OCI-LY7 (cell line): ENCODE measurements around the gene TNFRSF1B. TPM values are rescaled to one million over a fixed set of nuclear protein-coding genes. Genes with fewer than 3 reads are reported as not detected.

ENCODE experiments used
- BruUV-seq: library from RNA; stranded (reverse); fragments of 400-500 nt; replicated peaks from 2 replicates; lab custom pipeline; 2021; lab: Mats Ljungman, UMichigan
- CTCF ChIA-PET: fragments of 300-600 bp; sonication (Branson Sonifier 250); formaldehyde crosslinking; loops from one replicate; lab custom pipeline; 2022; ENCODE audit warnings: antibody characterized with exemption; ENCODE audit not compliant: unreplicated experiment; lab: Charles Lee
- POLR2A ChIA-PET: fragments of 300-600 bp; sonication (Branson Sonifier 250); formaldehyde crosslinking; loops from one replicate; lab custom pipeline; 2022; ENCODE audit warnings: antibody characterized with exemption; lab: Charles Lee
- DNase-seq: peaks from one replicate; pipeline ENCODE4 v3.0.0-alpha.2; 2015; ENCODE audit warnings: low spot score
- H2AFZ ChIP-seq: fragments of 200-600 bp; sonication (generic), shearing (Covaris generic); 2 replicates; pipeline ENCODE4 v1.6.1; 2014; ENCODE audit warnings: mild to moderate bottlenecking, antibody characterized with exemption, low read length, moderate library complexity
- H3K27ac ChIP-seq: fragments of 200-600 bp; sonication (generic); 2 replicates; pipeline ENCODE4 v1.5.1; 2014; ENCODE audit warnings: mixed run types, low read depth, mild to moderate bottlenecking, moderate library complexity, low read length, inconsistent platforms; ENCODE audit not compliant: poor library complexity, severe bottlenecking
- H3K36me3 ChIP-seq: fragments of 200-600 bp; sonication (generic); 2 replicates; pipeline ENCODE4 v1.6.1; 2014; ENCODE audit warnings: mild to moderate bottlenecking, antibody characterized with exemption, low read length, moderate library complexity, mixed read lengths; ENCODE audit not compliant: insufficient read depth
- H3K4me1 ChIP-seq: fragments of 200-600 bp; sonication (generic); 2 replicates; pipeline ENCODE4 v1.5.1; 2014; ENCODE audit warnings: mild to moderate bottlenecking, low read length; ENCODE audit not compliant: insufficient read depth, poor library complexity, severe bottlenecking
- H3K4me2 ChIP-seq: fragments of 200-600 bp; sonication (generic); 2 replicates; pipeline ENCODE4 v1.6.1; 2014; ENCODE audit warnings: mild to moderate bottlenecking, low read length
- H3K4me3 ChIP-seq: fragments of 200-600 bp; sonication (generic); 2 replicates; pipeline ENCODE4 v1.5.1; 2014; ENCODE audit warnings: mild to moderate bottlenecking, low read depth, low read length; ENCODE audit not compliant: poor library complexity, severe bottlenecking
- H3K79me2 ChIP-seq: fragments of 200-600 bp; sonication (generic); 2 replicates; pipeline ENCODE4 v1.6.1; 2016; ENCODE audit warnings: low read depth, mild to moderate bottlenecking, low read length, moderate library complexity, mixed read lengths; ENCODE audit not compliant: insufficient read depth
- H3K9me2 ChIP-seq: fragments of 200-600 bp; sonication (generic); 2 replicates; pipeline ENCODE4 v1.6.1; 2016; ENCODE audit warnings: mild to moderate bottlenecking, low read length, mixed read lengths; ENCODE audit not compliant: insufficient read depth
- H3K9me3 ChIP-seq: fragments of 200-600 bp; sonication (generic); 2 replicates; pipeline ENCODE4 v1.6.1; 2014; ENCODE audit warnings: mild to moderate bottlenecking, mixed run types, low read length, mixed read lengths
- H4K20me1 ChIP-seq: fragments of 200-600 bp; sonication (generic); 2 replicates; pipeline ENCODE4 v1.6.1; 2014; ENCODE audit warnings: mild to moderate bottlenecking, antibody characterized with exemption, low read length, moderate library complexity, mixed read lengths; ENCODE audit not compliant: insufficient read depth
- EZH2phosphoT487 ChIP-seq: fragments of 200-600 bp; sonication (generic); IDR thresholded peaks from 2 replicates; pipeline ENCODE4 v1.6.1; 2018; ENCODE audit warnings: low read depth, borderline replicate concordance, mild to moderate bottlenecking, mixed run types, antibody characterized with exemption, low read length, moderate library complexity, mixed read lengths
- intact Hi-C: fragments of 100-400 bp; cut with micrococcal nuclease; formaldehyde crosslinking; loops from one replicate; pipeline ENCODE4 v1.10.0; 2022; ENCODE audit not compliant: unreplicated experiment
- total RNA-seq, 2 experiments: library from RNA; depleted of rRNA in 1 of 2; stranded (reverse); fragments of >200 nt in 1 of 2; shearing (Covaris generic) in 1 of 2; gene quantifications; 2 replicates each; pipeline ENCODE4 v1.2.3, GENCODE V29; 2014 to 2022
- TF ChIP-seq, protein P1 (sequence below): fragments of 200-600 bp; sonication (generic); conservative IDR thresholded peaks from 2 replicates; pipeline ENCODE4 v1.5.1; 2014; ENCODE audit warnings: mild to moderate bottlenecking, antibody characterized with exemption, low read length, moderate library complexity, mixed read lengths

TNFRSF1B gene
- total RNA-seq, 2 experiments from 2014 or later: not detected

- TF ChIP-seq EZH2phosphoT487: no peak
- TF ChIP-seq, protein P1, sequence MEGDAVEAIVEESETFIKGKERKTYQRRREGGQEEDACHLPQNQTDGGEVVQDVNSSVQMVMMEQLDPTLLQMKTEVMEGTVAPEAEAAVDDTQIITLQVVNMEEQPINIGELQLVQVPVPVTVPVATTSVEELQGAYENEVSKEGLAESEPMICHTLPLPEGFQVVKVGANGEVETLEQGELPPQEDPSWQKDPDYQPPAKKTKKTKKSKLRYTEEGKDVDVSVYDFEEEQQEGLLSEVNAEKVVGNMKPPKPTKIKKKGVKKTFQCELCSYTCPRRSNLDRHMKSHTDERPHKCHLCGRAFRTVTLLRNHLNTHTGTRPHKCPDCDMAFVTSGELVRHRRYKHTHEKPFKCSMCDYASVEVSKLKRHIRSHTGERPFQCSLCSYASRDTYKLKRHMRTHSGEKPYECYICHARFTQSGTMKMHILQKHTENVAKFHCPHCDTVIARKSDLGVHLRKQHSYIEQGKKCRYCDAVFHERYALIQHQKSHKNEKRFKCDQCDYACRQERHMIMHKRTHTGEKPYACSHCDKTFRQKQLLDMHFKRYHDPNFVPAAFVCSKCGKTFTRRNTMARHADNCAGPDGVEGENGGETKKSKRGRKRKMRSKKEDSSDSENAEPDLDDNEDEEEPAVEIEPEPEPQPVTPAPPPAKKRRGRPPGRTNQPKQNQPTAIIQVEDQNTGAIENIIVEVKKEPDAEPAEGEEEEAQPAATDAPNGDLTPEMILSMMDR: no peak
- Histone ChIP-seq H3K4me2 (no peak overlapping the region), H3K4me3 (no peak overlapping the region), H3K36me3 (no peaks in the 10 kb centered on the region), H3K9me2 (no peaks in the 10 kb centered on the region), H2AFZ (no peak overlapping the region), H3K27ac (no peak overlapping the region), H3K4me1 (no peaks in the 10 kb centered on the region), H4K20me1 (no peaks in the 10 kb centered on the region), H3K9me3 (no peaks in the 10 kb centered on the region), H3K79me2 (no peaks in the 10 kb centered on the region)
- BruUV-seq: no TSS peak
- intact Hi-C loops: loop anchor here (10.0 kb wide), 1 partner anchor 497 kb away; no protein-coding TSS in a partner anchor
- DNase-seq: no peak
- CTCF ChIA-PET: no interaction called here
- POLR2A ChIA-PET: interaction anchor here (1.0 to 1.7 kb wide), 3 partner anchors 10 to 67 kb away, joined by 3 to 4 read pairs (median 3); no protein-coding TSS in a partner anchor
These were observed 39.5 kb upstream of the TNFRSF1B start for GRCh38 chr1:12127206-12127810.

DNA sequence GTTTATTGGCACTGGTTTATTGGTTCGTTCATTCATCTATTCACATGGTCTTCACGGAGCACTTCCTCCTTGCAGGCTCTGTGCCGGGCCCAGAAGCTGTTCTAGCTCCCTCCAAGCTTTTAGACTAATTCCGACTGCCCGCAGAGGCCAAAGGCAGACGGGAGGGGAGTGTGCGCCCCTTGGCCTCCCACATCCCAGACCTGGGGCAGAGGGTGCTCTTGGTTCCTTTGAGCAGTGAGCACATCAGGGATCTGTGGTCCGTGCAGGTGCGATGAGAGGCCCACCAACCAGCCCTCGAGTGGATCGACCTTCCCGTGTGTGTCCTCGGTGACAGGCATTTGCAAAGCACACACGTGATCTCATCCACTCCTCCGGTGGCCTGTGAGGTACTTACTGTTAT, 38.7 kb upstream of the TNFRSF1B start:
- H3K9me2 ChIP-seq: no peaks in the 10 kb centered on the region
- BruUV-seq: no TSS peak
- intact Hi-C loops: loop anchor here (10.0 kb wide), 1 partner anchor 497 kb away; no protein-coding TSS in a partner anchor
- no peak overlapping the region for H3K4me3 ChIP-seq
- CTCF ChIA-PET: no interaction called here
- no peaks in the 10 kb centered on the region for H3K79me2 ChIP-seq
- no peak for DNase-seq
- no peaks in the 10 kb centered on the region for H3K9me3 ChIP-seq
- H3K4me1 ChIP-seq: no peaks in the 10 kb centered on the region
- TF ChIP-seq, protein P1: no peak
- no peak for TF ChIP-seq EZH2phosphoT487
- POLR2A ChIA-PET: interaction anchor here (1.0 to 1.5 kb wide), 2 partner anchors 9 to 66 kb away, joined by 3 read pairs; no protein-coding TSS in a partner anchor
- H4K20me1 ChIP-seq: no peaks in the 10 kb centered on the region
- H3K4me2 ChIP-seq: no peak overlapping the region
- H3K27ac ChIP-seq: no peak overlapping the region
- no peak overlapping the region for H2AFZ ChIP-seq
- H3K36me3 ChIP-seq: no peaks in the 10 kb centered on the region

DNA sequence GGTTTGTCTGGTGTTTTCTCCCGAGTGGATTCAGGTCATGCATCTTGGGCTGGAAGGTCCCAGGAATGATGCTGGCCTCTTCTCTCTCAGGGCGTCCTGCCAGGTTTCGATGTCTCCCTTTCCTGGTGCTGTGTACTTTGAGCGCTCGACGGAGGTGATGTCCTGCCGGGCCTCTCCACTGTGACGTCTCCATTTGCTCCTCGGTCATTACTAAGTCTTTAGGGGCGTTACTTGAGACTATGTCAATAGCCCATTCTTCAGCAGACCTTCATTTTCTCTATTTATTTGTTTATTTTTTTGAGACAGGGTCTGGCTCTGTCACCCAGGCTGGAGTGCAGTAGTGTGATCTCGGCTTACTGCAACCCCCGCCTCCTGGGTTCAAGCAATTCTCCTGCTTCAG, 37.2 kb upstream of the TNFRSF1B start:
- ChIA-PET CTCF (no interaction called here), POLR2A (no interaction called here)
- no peak overlapping the region for H3K27ac ChIP-seq
- intact Hi-C loops: loop anchor here (10.0 kb wide), 1 partner anchor 495 kb away; no protein-coding TSS in a partner anchor
- no peaks in the 10 kb centered on the region for H3K9me2 ChIP-seq
- TF ChIP-seq EZH2phosphoT487: no peak
- TF ChIP-seq, protein P1: no peak
- H3K4me2 ChIP-seq: no peak overlapping the region
- no peak overlapping the region for H2AFZ ChIP-seq
- no TSS peak for BruUV-seq
- H3K36me3 ChIP-seq: no peaks in the 10 kb centered on the region
- H3K4me3 ChIP-seq: no peak overlapping the region
- no peaks in the 10 kb centered on the region for H3K9me3 ChIP-seq
- no peaks in the 10 kb centered on the region for H3K79me2 ChIP-seq
- no peaks in the 10 kb centered on the region for H4K20me1 ChIP-seq
- DNase-seq: no peak
- no peaks in the 10 kb centered on the region for H3K4me1 ChIP-seq
